ENCODE data around the gene TBX21. TPM values are rescaled to one million over a fixed set of nuclear protein-coding genes. Genes with fewer than 3 reads are reported as not detected.

Gene TBX21
- total RNA-seq, 1 donor = not detected

- H3K4me3 ChIP-seq (ENCODE audit: low read depth, low read length) = no peak overlapping the region
- TF ChIP-seq CTCF (IDR thresholded peaks at IDR 0.05; ENCODE audit: insufficient read depth, low read depth, low read length) = no peak
- DNase-seq (ENCODE audit: low read depth) = no peak
Measured at GRCh38 chr17:47720196-47720595, 12.8 kb upstream of the TBX21 start.

GRCh38 chr17:47720754-47721533 lies 12.1 kb upstream of the TBX21 start:
- TF ChIP-seq CTCF (IDR thresholded peaks at IDR 0.05; ENCODE audit: insufficient read depth, low read depth, low read length) = no peak
- no peak overlapping the region for H3K4me3 ChIP-seq (ENCODE audit: low read depth, low read length)
- no peak for DNase-seq (ENCODE audit: low read depth)

- no peak for TF ChIP-seq CTCF (IDR thresholded peaks at IDR 0.05; ENCODE audit: insufficient read depth, low read depth, low read length)
- DNase-seq (ENCODE audit: low read depth) = no peak
- H3K4me3 ChIP-seq (ENCODE audit: low read depth, low read length) = no peak overlapping the region
Measured at GRCh38 chr17:47721725-47722124, 11.3 kb upstream of the TBX21 start.

- no peak for TF ChIP-seq CTCF (IDR thresholded peaks at IDR 0.05; ENCODE audit: insufficient read depth, low read depth, low read length)
- no peak overlapping the region for H3K4me3 ChIP-seq (ENCODE audit: low read depth, low read length)
- no peak for DNase-seq (ENCODE audit: low read depth)
Measured at GRCh38 chr17:47724705-47725104, 8.3 kb upstream of the TBX21 start.

- H3K4me3 ChIP-seq (ENCODE audit: low read depth, low read length) = no peak overlapping the region
- no peak for TF ChIP-seq CTCF (IDR thresholded peaks at IDR 0.05; ENCODE audit: insufficient read depth, low read depth, low read length)
- no peak for DNase-seq (ENCODE audit: low read depth)
Measured at GRCh38 chr17:47725446-47726111, 7.5 kb upstream of the TBX21 start.

GRCh38 chr17:47726796-47727703 lies 6.0 kb upstream of the TBX21 start:
- TF ChIP-seq CTCF (IDR thresholded peaks at IDR 0.05; ENCODE audit: insufficient read depth, low read depth, low read length) = no peak
- no peak overlapping the region for H3K4me3 ChIP-seq (ENCODE audit: low read depth, low read length)
- no peak for DNase-seq (ENCODE audit: low read depth)
